ENCODE results near the gene GHSR.

GHSR gene

DNA sequence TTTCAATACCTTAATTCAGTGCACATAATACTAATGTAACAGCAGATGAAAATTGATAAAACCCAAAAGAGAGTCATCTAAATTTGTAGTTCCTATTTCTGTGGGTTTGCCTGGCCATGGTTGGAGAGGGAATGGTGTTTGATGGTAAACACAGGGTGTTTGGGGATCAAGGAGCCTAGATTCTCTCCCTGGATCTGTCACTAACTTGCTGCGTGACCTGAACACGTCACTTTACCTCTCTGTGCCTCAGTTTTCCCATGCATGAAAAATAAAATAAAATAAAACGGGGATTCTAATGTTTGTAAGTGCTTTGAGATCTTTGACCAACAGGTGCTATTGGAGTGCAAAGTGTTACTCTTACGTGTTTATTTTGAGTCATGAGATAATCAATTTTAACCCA lies 49.8 kb downstream of the GHSR start:
- no peak overlapping the region for H2AFZ ChIP-seq (ENCODE audit: low read length)
- TF ChIP-seq EZH2 (IDR thresholded peaks at IDR 0.05; ENCODE audit: borderline replicate concordance, low read length): no peak
- TF ChIP-seq, protein P1, sequence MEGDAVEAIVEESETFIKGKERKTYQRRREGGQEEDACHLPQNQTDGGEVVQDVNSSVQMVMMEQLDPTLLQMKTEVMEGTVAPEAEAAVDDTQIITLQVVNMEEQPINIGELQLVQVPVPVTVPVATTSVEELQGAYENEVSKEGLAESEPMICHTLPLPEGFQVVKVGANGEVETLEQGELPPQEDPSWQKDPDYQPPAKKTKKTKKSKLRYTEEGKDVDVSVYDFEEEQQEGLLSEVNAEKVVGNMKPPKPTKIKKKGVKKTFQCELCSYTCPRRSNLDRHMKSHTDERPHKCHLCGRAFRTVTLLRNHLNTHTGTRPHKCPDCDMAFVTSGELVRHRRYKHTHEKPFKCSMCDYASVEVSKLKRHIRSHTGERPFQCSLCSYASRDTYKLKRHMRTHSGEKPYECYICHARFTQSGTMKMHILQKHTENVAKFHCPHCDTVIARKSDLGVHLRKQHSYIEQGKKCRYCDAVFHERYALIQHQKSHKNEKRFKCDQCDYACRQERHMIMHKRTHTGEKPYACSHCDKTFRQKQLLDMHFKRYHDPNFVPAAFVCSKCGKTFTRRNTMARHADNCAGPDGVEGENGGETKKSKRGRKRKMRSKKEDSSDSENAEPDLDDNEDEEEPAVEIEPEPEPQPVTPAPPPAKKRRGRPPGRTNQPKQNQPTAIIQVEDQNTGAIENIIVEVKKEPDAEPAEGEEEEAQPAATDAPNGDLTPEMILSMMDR (IDR thresholded peaks at IDR 0.05; ENCODE audit: low read length): no peak
- H3F3A ChIP-seq (ENCODE audit: insufficient read depth, low read length): no peaks in the 10 kb centered on the region
- H3K36me3 ChIP-seq (ENCODE audit: insufficient read depth, low read length): no peaks in the 10 kb centered on the region
- no peaks in the 10 kb centered on the region for H3K79me2 ChIP-seq (ENCODE audit: insufficient read depth, low read length)
- H3K4me1 ChIP-seq (ENCODE audit: insufficient read depth, low read length, severe bottlenecking): no peaks in the 10 kb centered on the region
- H3K9me3 ChIP-seq (ENCODE audit: low read length): no peaks in the 10 kb centered on the region
- H3K4me2 ChIP-seq (ENCODE audit: low read length): no peak overlapping the region
- H3K4me3 ChIP-seq (ENCODE audit: low read depth, low read length, poor library complexity, severe bottlenecking): no peak overlapping the region
- H4K20me1 ChIP-seq (ENCODE audit: insufficient read depth, low read length): no peaks in the 10 kb centered on the region
- H3K9ac ChIP-seq (ENCODE audit: low read length): no peak overlapping the region
- H3K27me3 ChIP-seq (ENCODE audit: insufficient read depth, low read length): no peaks in the 10 kb centered on the region
- no peak overlapping the region for H3K27ac ChIP-seq (ENCODE audit: low read depth, low read length, poor library complexity, severe bottlenecking)
- no peaks in the 10 kb centered on the region for H3K9me2 ChIP-seq (ENCODE audit: low read depth, low read length)

DNA sequence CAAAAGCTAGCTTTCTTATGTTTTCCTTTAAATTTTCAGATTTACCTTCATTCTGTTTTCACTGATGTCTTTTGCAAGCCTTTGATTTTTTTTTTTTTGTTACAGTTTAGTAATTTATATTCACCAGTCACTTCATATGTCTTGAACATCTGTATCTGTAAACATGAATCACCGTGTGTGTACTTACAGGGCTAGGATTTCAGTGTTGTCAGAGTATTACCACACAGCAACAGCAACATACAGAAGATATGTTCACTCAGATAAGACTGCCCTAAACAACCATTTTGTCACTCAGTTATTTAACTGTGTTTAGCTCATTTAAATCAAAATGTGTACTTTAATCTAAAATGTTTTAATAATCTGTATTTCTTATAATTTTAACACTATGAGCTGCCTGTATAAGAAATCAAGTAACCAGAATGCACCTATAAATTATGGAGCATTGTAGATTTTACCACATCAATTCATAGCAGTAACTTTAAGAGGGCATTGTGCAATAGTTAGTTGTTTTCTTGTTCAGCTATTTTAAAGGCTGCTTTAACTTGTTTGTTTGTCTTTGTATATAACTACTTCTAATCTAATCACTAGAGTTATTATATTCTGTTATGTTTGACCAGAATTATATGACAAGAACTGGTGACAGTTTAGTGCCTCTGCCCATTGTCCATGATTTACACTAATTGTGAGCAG lies 50.4 kb downstream of the GHSR start:
- no peaks in the 10 kb centered on the region for H3K36me3 ChIP-seq (ENCODE audit: insufficient read depth, low read length)
- no peaks in the 10 kb centered on the region for H3F3A ChIP-seq (ENCODE audit: insufficient read depth, low read length)
- no peaks in the 10 kb centered on the region for H3K9me3 ChIP-seq (ENCODE audit: low read length)
- TF ChIP-seq EZH2 (IDR thresholded peaks at IDR 0.05; ENCODE audit: borderline replicate concordance, low read length): no peak
- TF ChIP-seq, protein P1 (IDR thresholded peaks at IDR 0.05; ENCODE audit: low read length): no peak
- H3K27ac ChIP-seq (ENCODE audit: low read depth, low read length, poor library complexity, severe bottlenecking): no peak overlapping the region
- no peaks in the 10 kb centered on the region for H3K9me2 ChIP-seq (ENCODE audit: low read depth, low read length)
- H3K4me3 ChIP-seq (ENCODE audit: low read depth, low read length, poor library complexity, severe bottlenecking): no peak overlapping the region
- H3K79me2 ChIP-seq (ENCODE audit: insufficient read depth, low read length): no peaks in the 10 kb centered on the region
- no peak overlapping the region for H2AFZ ChIP-seq (ENCODE audit: low read length)
- H3K27me3 ChIP-seq (ENCODE audit: insufficient read depth, low read length): no peaks in the 10 kb centered on the region
- no peaks in the 10 kb centered on the region for H4K20me1 ChIP-seq (ENCODE audit: insufficient read depth, low read length)
- H3K4me1 ChIP-seq (ENCODE audit: insufficient read depth, low read length, severe bottlenecking): no peaks in the 10 kb centered on the region
- no peak overlapping the region for H3K9ac ChIP-seq (ENCODE audit: low read length)
- H3K4me2 ChIP-seq (ENCODE audit: low read length): no peak overlapping the region

- no peak overlapping the region for H2AFZ ChIP-seq (ENCODE audit: low read length)
- no peaks in the 10 kb centered on the region for H3K9me2 ChIP-seq (ENCODE audit: low read depth, low read length)
- no peak for TF ChIP-seq EZH2 (IDR thresholded peaks at IDR 0.05; ENCODE audit: borderline replicate concordance, low read length)
- TF ChIP-seq, protein P1 (IDR thresholded peaks at IDR 0.05; ENCODE audit: low read length): no peak
- H3F3A ChIP-seq (ENCODE audit: insufficient read depth, low read length): no peaks in the 10 kb centered on the region
- H3K9me3 ChIP-seq (ENCODE audit: low read length): no peaks in the 10 kb centered on the region
- H4K20me1 ChIP-seq (ENCODE audit: insufficient read depth, low read length): no peaks in the 10 kb centered on the region
- H3K79me2 ChIP-seq (ENCODE audit: insufficient read depth, low read length): no peaks in the 10 kb centered on the region
- no peak overlapping the region for H3K9ac ChIP-seq (ENCODE audit: low read length)
- no peak overlapping the region for H3K4me2 ChIP-seq (ENCODE audit: low read length)
- no peaks in the 10 kb centered on the region for H3K36me3 ChIP-seq (ENCODE audit: insufficient read depth, low read length)
- H3K4me1 ChIP-seq (ENCODE audit: insufficient read depth, low read length, severe bottlenecking): no peaks in the 10 kb centered on the region
- no peak overlapping the region for H3K4me3 ChIP-seq (ENCODE audit: low read depth, low read length, poor library complexity, severe bottlenecking)
- no peaks in the 10 kb centered on the region for H3K27me3 ChIP-seq (ENCODE audit: insufficient read depth, low read length)
- H3K27ac ChIP-seq (ENCODE audit: low read depth, low read length, poor library complexity, severe bottlenecking): no peak overlapping the region
Measured at GRCh38 chr3:172396400-172396799, 51.9 kb downstream of the GHSR start.
